ENCODE results near the gene PCSK5.

- TF ChIP-seq CTCF (IDR thresholded peaks at IDR 0.05; ENCODE audit: borderline replicate concordance, extremely low read depth, low read length, poor library complexity, severe bottlenecking): no peak
- TF ChIP-seq EZH2 (IDR thresholded peaks at IDR 0.05; ENCODE audit: borderline replicate concordance, low read depth, low read length, severe bottlenecking): no peak
Measured at GRCh38 chr9:75921391-75922127, 31.1 kb downstream of the PCSK5 start.

All from DND-41 (cell line).